NCI-H2171 (cell line): Measurements from ENCODE around the gene ARHGAP6.
"Not testable (repeated sequence)": the region's sequence is repeated elsewhere in the genome, so short reads cannot be mapped to it uniquely, and the experiment has no call there.

Source experiments
- DNase-seq: peaks from one replicate; lab custom pipeline; 2025; lab: John Stamatoyannopoulos, UW

The ARHGAP6 gene

GRCh38 chrX:11235377-11235776 lies 430.3 kb downstream of the ARHGAP6 start:
- not testable (repeated sequence) for DNase-seq

- no peak for DNase-seq
Observed at GRCh38 chrX:11215191-11215921, 450.4 kb downstream of the ARHGAP6 start.

GRCh38 chrX:11214346-11215190 lies 451.2 kb downstream of the ARHGAP6 start:
- DNase-seq: no peak

DNA sequence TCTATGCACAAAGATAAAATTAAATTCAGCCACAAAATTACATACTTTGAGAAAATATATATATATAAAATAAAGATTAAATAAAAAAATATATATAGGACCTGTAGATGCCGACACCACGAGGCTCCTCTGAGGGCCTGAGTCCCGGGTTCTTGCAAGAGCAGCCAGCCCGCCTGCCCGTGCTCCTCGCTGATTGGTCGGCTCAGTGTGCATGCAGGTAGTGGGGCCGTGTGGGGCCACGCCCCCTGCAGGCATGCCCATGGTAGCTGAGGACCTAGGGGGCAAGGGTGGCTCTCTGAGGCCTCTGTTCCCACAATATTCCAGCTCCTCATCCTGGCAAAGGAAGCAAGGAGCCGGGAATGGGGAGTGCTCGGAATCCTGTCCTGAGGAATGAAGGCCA lies 453.0 kb downstream of the ARHGAP6 start:
- no peak for DNase-seq

DNA sequence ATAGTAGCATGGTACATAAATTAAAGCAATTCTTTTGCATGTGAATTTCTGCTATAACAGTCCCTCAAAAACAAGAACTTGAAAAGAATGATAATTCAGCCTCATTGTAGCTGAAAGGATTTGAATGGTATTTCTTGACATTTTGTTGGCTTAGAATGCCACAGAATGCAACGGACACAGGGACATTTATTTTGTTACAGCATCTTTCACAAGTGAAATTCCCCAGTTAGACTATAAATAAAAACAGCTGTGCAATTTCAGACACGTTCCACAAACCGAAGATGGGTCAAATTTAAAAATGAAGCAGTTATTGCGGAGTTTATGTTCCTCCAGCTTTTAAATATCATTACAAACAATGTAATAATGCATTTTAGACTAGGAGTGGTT lies 455.3 kb downstream of the ARHGAP6 start:
- DNase-seq: no peak

GRCh38 chrX:11209798-11210414 lies 455.8 kb downstream of the ARHGAP6 start:
- DNase-seq: no peak

GRCh38 chrX:11206716-11207115 lies 459.0 kb downstream of the ARHGAP6 start:
- DNase-seq: no peak

DNA sequence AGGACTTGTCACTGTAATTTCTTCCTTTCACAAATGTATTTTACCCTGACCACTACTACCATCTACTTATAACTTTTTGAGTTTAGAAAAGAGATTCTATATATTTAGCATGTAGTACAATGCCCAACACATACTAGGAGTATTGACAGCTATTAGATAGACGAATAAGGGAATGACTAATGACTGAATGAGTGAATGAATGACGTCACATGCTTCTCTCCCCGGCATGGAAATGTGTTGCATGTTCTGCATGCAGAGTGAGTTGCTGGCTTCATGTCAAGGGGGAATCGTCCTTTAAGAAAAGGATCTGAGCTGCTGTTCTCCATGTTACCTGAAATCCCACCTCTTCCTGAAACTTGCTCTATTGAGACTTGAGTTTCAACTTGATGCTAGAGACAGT lies 459.9 kb downstream of the ARHGAP6 start:
- no peak for DNase-seq

DNA sequence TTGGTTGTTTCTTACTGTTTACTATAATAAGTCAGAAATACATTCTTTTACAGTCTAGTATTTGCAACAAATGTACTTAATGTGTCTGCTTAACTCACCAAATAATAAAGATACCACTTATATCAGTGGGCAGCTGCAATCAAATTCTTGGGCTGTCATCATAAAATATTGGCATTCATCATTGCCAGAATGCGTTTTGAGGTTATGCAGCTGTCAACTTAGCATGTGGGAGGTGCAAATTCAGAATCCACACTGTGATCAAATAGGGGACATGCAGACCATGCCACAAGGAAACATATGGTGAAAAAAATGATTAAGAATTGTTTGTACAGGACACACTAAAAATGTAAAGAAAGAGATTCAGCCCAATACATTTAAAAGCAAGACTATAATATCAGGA lies 468.0 kb downstream of the ARHGAP6 start:
- no peak for DNase-seq

- no peak for DNase-seq
Observed at GRCh38 chrX:11196476-11196875, 469.2 kb downstream of the ARHGAP6 start.

DNA sequence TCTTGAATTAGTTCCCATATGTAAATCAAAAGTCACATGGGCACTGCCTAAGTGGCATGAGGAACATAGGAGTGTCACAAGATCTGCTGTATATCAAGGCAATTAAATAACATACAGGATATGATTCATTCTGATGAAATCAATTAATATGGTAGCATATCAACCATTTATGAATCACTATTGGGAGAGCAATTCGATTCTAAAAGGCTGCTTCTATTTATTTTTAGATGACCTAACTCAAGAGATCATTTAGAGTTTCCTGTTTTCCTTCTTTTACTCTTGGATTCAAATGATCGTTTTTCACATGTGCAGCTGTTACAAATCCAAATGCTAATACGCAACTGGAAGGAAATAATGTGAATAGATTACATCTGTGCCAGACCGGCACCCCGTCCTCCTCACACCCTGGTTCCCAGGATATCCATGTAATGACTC lies 472.7 kb downstream of the ARHGAP6 start:
- DNase-seq: no peak

- DNase-seq: peak; percentile 35
Observed at GRCh38 chrX:11190745-11191510, 474.8 kb downstream of the ARHGAP6 start.

DNA sequence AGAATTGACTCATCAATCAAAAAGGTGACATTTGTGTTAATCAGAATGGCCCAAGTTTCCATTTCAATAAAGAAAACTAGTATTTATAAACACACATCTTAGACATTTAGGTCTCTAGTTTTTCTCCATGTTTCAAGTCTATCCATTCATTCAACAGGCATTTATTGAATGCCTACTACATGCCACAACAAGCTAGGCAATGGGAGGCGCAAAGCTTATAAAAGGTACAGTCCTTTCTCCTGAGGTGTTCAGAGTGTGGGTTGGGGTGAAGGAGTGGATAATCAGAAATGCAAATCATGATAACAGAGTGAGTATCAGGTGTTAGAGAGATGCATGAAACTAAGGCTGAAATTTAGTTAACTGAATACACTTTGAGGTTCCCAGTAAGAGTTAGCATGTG lies 476.6 kb downstream of the ARHGAP6 start:
- DNase-seq: no peak

GRCh38 chrX:11188664-11189063 lies 477.1 kb downstream of the ARHGAP6 start:
- no peak for DNase-seq

GRCh38 chrX:11187001-11187400 lies 478.7 kb downstream of the ARHGAP6 start:
- no peak for DNase-seq

GRCh38 chrX:11185861-11186260 lies 479.9 kb downstream of the ARHGAP6 start:
- DNase-seq: no peak

DNA sequence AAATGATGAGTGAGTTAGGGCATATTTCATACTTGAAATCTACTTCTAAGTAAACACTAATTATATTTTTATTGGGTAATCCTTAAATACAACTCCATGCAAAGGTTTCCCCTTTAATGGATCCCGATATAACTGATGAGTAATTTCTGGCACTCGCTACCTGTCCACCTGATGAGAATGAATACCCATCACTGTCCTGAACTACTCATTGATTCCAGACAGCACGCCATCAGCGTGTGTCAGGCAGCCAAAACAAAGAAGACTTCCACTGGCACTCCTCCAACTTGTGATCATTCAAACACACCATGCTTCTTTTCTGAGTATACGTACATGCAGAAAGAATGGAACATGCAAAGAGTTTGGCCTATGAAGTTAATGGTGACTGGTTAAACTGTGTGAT lies 485.1 kb downstream of the ARHGAP6 start:
- no peak for DNase-seq

- DNase-seq: no peak
Observed at GRCh38 chrX:11172415-11172814, 493.3 kb downstream of the ARHGAP6 start.

DNA sequence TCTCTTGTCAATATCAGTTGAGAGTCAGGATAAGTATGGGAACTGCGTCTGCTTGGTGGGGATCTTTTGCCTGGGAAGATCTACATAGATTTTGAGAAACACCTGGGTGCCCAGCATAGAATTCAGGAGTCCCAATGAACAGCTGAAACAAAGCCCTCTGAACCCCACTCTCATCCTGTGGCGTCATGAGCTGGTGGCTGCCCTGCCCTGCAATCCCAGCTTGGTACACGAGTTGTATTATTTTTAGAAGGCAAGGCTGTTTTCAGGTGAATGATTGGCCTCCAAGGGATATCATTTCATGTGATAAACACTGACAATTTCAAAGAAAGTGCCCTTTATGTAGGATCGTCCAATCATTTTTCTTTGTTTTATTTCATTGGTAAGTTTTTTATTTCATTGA lies 493.8 kb downstream of the ARHGAP6 start:
- DNase-seq: no peak

DNA sequence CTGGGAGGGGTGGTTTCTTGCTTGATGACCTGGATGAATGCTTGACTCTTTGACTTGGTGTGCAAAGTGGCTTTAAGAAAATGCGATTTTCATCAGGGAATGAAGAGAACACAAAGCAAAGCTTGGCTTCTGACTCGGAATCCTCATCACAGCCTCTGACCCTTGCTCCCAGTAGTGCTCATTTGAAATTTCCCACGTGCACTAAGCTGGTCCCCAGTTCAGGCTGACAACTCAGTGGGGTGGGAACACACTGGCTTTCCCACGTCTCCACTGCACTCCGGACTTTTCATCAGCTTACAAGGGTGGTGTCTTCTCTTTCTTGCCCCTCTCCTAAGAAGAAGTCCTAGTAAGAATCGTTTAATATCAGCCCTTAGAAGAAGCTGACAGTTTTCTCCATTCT lies 501.3 kb downstream of the ARHGAP6 start:
- no peak for DNase-seq

DNA sequence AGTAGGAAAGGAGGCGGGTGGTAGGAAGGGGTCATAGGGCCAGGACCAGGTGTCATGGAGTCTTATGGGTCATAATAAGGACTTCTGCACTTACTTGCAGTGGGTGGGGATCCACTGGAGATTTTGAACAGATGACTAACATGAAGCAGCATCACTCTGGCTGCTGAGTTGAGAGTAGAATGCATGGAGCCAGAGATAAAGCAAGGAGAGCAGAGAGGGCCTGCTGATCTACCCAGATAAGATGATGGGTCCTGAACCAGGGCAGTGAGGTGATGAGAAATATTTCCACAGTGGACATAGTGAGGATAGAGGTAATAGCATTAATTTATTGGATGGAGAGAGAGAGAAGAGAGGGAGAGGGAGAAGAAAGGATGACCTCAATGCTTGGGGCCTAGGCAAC lies 506.6 kb downstream of the ARHGAP6 start:
- DNase-seq: no peak
